Hippocampal formation (tissue), 2 donors: Measurements from ENCODE around the gene PLK4.
"Not testable (repeated sequence)": the region's sequence is repeated elsewhere in the genome, so short reads cannot be mapped to it uniquely, and the experiment has no call there.

ENCODE experiments used
- DNase-seq, 2 donors: peaks; one replicate each; lab custom pipeline; 2025; lab: John Stamatoyannopoulos, UW

PLK4 gene

GRCh38 chr4:127916512-127916911 lies 35.8 kb downstream of the PLK4 start:
- DNase-seq, result no peak

GRCh38 chr4:127917151-127917550 lies 36.5 kb downstream of the PLK4 start:
- DNase-seq, result no peak

GRCh38 chr4:127920521-127920920 lies 39.8 kb downstream of the PLK4 start:
- no peak for DNase-seq

GRCh38 chr4:127922226-127922625 lies 41.5 kb downstream of the PLK4 start:
- no peak for DNase-seq

GRCh38 chr4:127925720-127926119 lies 45.0 kb downstream of the PLK4 start:
- DNase-seq, result not testable (repeated sequence)

- no peak for DNase-seq
These were observed 49.5 kb downstream of the PLK4 start for GRCh38 chr4:127930175-127930574.

- DNase-seq, result not testable (repeated sequence)
These were observed 51.1 kb downstream of the PLK4 start for GRCh38 chr4:127931836-127932235.

GRCh38 chr4:127936974-127937373 lies 56.3 kb downstream of the PLK4 start:
- DNase-seq, result no peak
